Lung (tissue), 12 donors: ENCODE measurements around the gene FZD10. TPM values are rescaled to one million over a fixed set of nuclear protein-coding genes. Genes with fewer than 3 reads are reported as not detected.

Experiments used
- ATAC-seq: fragments of 200-7000 bp; cut with Tn5 transposase; one replicate; pipeline ENCODE4 v1.9.1; 2020; ENCODE audit warnings: moderate number of reproducible peaks; ENCODE audit not compliant: insufficient read depth, low FRiP score
- DNase-seq, 3 donors: peaks; one replicate each; pipeline ENCODE4 v3.0.0-alpha.2; 2013 to 2017
- H3K27ac ChIP-seq, 2 donors: one replicate each; pipeline ENCODE4 v1.5.1; 2013; ENCODE audit warnings: mild to moderate bottlenecking in 2 of 2, moderate library complexity in 2 of 2, control low read depth in 1 of 2, inconsistent platforms in 1 of 2, low read depth in 1 of 2, low read length in 1 of 2
- H3K27me3 ChIP-seq, 3 donors: one replicate each; pipeline ENCODE4 v1.5.1; 2013; ENCODE audit warnings: low read length in 2 of 3; ENCODE audit not compliant: control insufficient read depth in 3 of 3, insufficient read depth in 3 of 3
- H3K36me3 ChIP-seq, 4 donors: one replicate each; pipeline ENCODE4 v1.5.1; 2013; ENCODE audit warnings: low read length in 4 of 4, mild to moderate bottlenecking in 1 of 4, moderate library complexity in 1 of 4; ENCODE audit not compliant: control insufficient read depth in 4 of 4, insufficient read depth in 4 of 4
- H3K4me1 ChIP-seq, 5 donors: one replicate each; pipeline ENCODE4 v1.5.1; 2013; ENCODE audit warnings: low read length in 5 of 5, mild to moderate bottlenecking in 2 of 5, moderate library complexity in 1 of 5; ENCODE audit not compliant: control insufficient read depth in 5 of 5, insufficient read depth in 5 of 5
- H3K4me3 ChIP-seq: one replicate; pipeline ENCODE4 v1.5.1; 2013; ENCODE audit warnings: mild to moderate bottlenecking, control low read depth, moderate library complexity
- H3K9ac ChIP-seq, 2 donors: one replicate each; pipeline ENCODE4 v1.5.1; 2013; ENCODE audit warnings: low read length in 2 of 2, control low read depth in 1 of 2; ENCODE audit not compliant: insufficient read depth in 1 of 2
- H3K9me3 ChIP-seq, 4 donors: one replicate each; pipeline ENCODE4 v1.5.1; 2013; ENCODE audit warnings: low read length in 3 of 4, mild to moderate bottlenecking in 1 of 4, moderate library complexity in 1 of 4; ENCODE audit not compliant: control insufficient read depth in 4 of 4, insufficient read depth in 3 of 4
- CTCF ChIP-seq: IDR thresholded peaks from 2 replicates; pipeline ENCODE4 v1.5.1; 2012; ENCODE audit warnings: mild to moderate bottlenecking; ENCODE audit errors: control extremely low read depth, extremely low read depth
- WGBS, 2 donors: extraction: QIAGEN DNeasy Blood & Tissue Kit; methylation state at CpG; one replicate each; pipeline ENCODE4 v1.1.7; 2013; 5-methylcytosine and 5-hydroxymethylcytosine counted together
- polyA plus RNA-seq, 2 donors: library from polyadenylated mRNA; stranded (reverse); fragments of 200-250 nt; gene quantifications; one replicate each; pipeline ENCODE4 v1.2.1, GENCODE V29; 2013
- total RNA-seq, 2 donors: library from RNA; depleted of rRNA in 1 of 2; stranded (reverse); fragments of >200 nt in 1 of 2; gene quantifications; one replicate each; pipeline ENCODE4 v1.2.1, GENCODE V29; 2014 to 2021
- donor health status: control.
- donor health status: control.
- donor health status: Bipolar disorder and iron deficiency.
- donor health status: healthy.
- donor health status: DM: yes; HTN: yes; CAD: no.

Gene FZD10
- total and polyA plus RNA-seq, 4 donors, result 0.49 to 1.8 (median 1.1) TPM

GRCh38 chr12:130212384-130212989, 50.2 kb downstream of the FZD10 start:
- no peak overlapping the region for H3K4me3 ChIP-seq
- no peak for TF ChIP-seq CTCF
- WGBS, 2 donors, result 35 to 49% methylated on average over 9 of the region's 9 CpGs
- H3K27ac ChIP-seq, result no peak overlapping the region
- no peak for DNase-seq
- no peak overlapping the region for H3K9ac ChIP-seq
- H3K36me3 ChIP-seq, result no peaks in the 10 kb centered on the region
- peaks cover 0 to 2% (median 0%) of the 10 kb centered on the region in 3 donors for H3K27me3 ChIP-seq
- H3K4me1 ChIP-seq, result no peaks in the 10 kb centered on the region
- ATAC-seq, result no peak
- peaks cover 0 to 7% (median 0%) of the 10 kb centered on the region in 4 donors for H3K9me3 ChIP-seq

- no peak overlapping the region for H3K9ac ChIP-seq
- peaks cover 0 to 7% (median 0%) of the 10 kb centered on the region in 4 donors for H3K9me3 ChIP-seq
- peaks cover 0 to 2% (median 0%) of the 10 kb centered on the region in 3 donors for H3K27me3 ChIP-seq
- no peak for DNase-seq
- H3K4me3 ChIP-seq, result no peak overlapping the region
- ATAC-seq, result no peak
- H3K36me3 ChIP-seq, result no peaks in the 10 kb centered on the region
- WGBS, 2 donors, result 83 to 94% methylated on average over 4 of the region's 4 CpGs
- H3K27ac ChIP-seq, result no peak overlapping the region
- TF ChIP-seq CTCF, result no peak
- H3K4me1 ChIP-seq, result no peaks in the 10 kb centered on the region
Measured at GRCh38 chr12:130213249-130213648, 51.0 kb downstream of the FZD10 start.

- 63 to 64% methylated on average over 16 of the region's 16 CpGs for WGBS, 2 donors
- Histone ChIP-seq H3K27me3 (peaks cover 0 to 6% (median 0%) of the 10 kb centered on the region in 3 donors), H3K9me3 (peaks cover 0 to 8% (median 0%) of the 10 kb centered on the region in 4 donors), H3K4me1 (no peaks in the 10 kb centered on the region), H3K36me3 (no peaks in the 10 kb centered on the region), H3K4me3 (no peak overlapping the region), H3K9ac (no peak overlapping the region), H3K27ac (no peak overlapping the region)
- no peak for TF ChIP-seq CTCF
- no peak for ATAC-seq
- DNase-seq, result no peak
Measured at GRCh38 chr12:130214686-130215395, 52.6 kb downstream of the FZD10 start.

Other genes with a start within 250 kb of the FZD10 start
- gene PIWIL1, start 175.4 kb downstream of the FZD10 start, total RNA-seq, result not detected
- not detected for gene PIWIL1, start 175.4 kb downstream of the FZD10 start, polyA plus RNA-seq